BLaER1 (cell line): ENCODE results near the gene GCLC.
A peak's percentile ranks its signal among the peaks of the same experiment; 100 is the strongest.
"Not testable (repeated sequence)": the region's sequence is repeated elsewhere in the genome, so short reads cannot be mapped to it uniquely, and the experiment has no call there.

Experiments used
- H3K27ac ChIP-seq: shearing (Covaris generic); formaldehyde crosslinking; 2 replicates; pipeline ENCODE4 v1.8.1; 2022
- H3K27me3 ChIP-seq: shearing (Covaris generic); formaldehyde crosslinking; 2 replicates; pipeline ENCODE4 v1.8.1; 2022
- H3K36me3 ChIP-seq: shearing (Covaris generic); formaldehyde crosslinking; 2 replicates; pipeline ENCODE4 v1.8.1; 2022
- H3K4me1 ChIP-seq: shearing (Covaris generic); formaldehyde crosslinking; 2 replicates; pipeline ENCODE4 v1.8.1; 2022
- H3K4me2 ChIP-seq: shearing (Covaris generic); formaldehyde crosslinking; 2 replicates; pipeline ENCODE4 v1.8.1; 2022
- H3K4me3 ChIP-seq: shearing (Covaris generic); formaldehyde crosslinking; 2 replicates; pipeline ENCODE4 v1.8.1; 2022
- H3K9ac ChIP-seq: shearing (Covaris generic); formaldehyde crosslinking; 2 replicates; pipeline ENCODE4 v1.8.1; 2022
- H3K9me3 ChIP-seq: shearing (Covaris generic); formaldehyde crosslinking; 2 replicates; pipeline ENCODE4 v1.8.1; 2022
- H4K20me1 ChIP-seq: shearing (Covaris generic); formaldehyde crosslinking; 2 replicates; pipeline ENCODE4 v1.8.1; 2022
- Cebpa-rat ChIP-seq: shearing (Covaris generic); IDR thresholded peaks from 2 replicates; pipeline ENCODE4 v1.8.1; 2022

GCLC gene

GRCh38 chr6:53565886-53566285, 21.0 kb upstream of the GCLC start:
- Histone ChIP-seq H3K9me3 (peaks cover 21% of the 10 kb centered on the region), H3K27ac (no peak overlapping the region), H3K4me3 (no peak overlapping the region), H3K4me1 (no peaks in the 10 kb centered on the region), H4K20me1 (no peaks in the 10 kb centered on the region), H3K36me3 (no peaks in the 10 kb centered on the region), H3K9ac (no peak overlapping the region), H3K4me2 (no peak overlapping the region), H3K27me3 (no peaks in the 10 kb centered on the region)
- no peak for TF ChIP-seq Cebpa-rat

GRCh38 chr6:53564401-53565065, 19.6 kb upstream of the GCLC start:
- peaks cover 32% of the 10 kb centered on the region for H3K9me3 ChIP-seq
- no peak overlapping the region for H3K27ac ChIP-seq
- no peak overlapping the region for H3K9ac ChIP-seq
- no peak overlapping the region for H3K4me3 ChIP-seq
- TF ChIP-seq Cebpa-rat: no peak
- H3K4me2 ChIP-seq: no peak overlapping the region
- H4K20me1 ChIP-seq: no peaks in the 10 kb centered on the region
- H3K4me1 ChIP-seq: no peaks in the 10 kb centered on the region
- no peaks in the 10 kb centered on the region for H3K36me3 ChIP-seq
- no peaks in the 10 kb centered on the region for H3K27me3 ChIP-seq

GRCh38 chr6:53556986-53557715, 12.2 kb upstream of the GCLC start:
- H3K4me3 ChIP-seq: no peak overlapping the region
- no peaks in the 10 kb centered on the region for H4K20me1 ChIP-seq
- H3K36me3 ChIP-seq: no peaks in the 10 kb centered on the region
- TF ChIP-seq Cebpa-rat: no peak
- no peak overlapping the region for H3K4me2 ChIP-seq
- no peak overlapping the region for H3K27ac ChIP-seq
- no peak overlapping the region for H3K9ac ChIP-seq
- H3K4me1 ChIP-seq: no peaks in the 10 kb centered on the region
- H3K27me3 ChIP-seq: no peaks in the 10 kb centered on the region
- H3K9me3 ChIP-seq: peaks cover 68% of the 10 kb centered on the region

DNA sequence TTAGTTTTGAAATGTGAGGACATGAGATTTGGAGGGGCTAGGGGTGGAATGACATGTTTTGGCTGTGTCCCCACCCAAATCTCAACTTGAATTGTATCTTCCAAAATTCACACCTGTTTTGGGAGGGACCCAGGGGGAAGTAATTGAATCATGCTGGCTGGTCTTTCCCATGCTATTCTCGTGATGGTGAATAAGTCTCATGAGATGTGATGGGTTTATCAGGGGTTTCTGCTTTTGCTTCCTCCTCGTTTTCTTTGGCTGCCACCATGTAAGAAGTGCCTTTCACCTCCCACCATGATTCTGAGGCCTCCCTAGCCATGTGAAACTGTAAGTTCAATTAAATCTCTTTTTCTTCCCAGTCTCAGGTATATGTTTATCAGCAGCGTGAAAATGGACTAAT, 8.7 kb upstream of the GCLC start:
- not testable (repeated sequence) for H3K4me2 ChIP-seq, H3K4me1 ChIP-seq, H4K20me1 ChIP-seq, H3K27ac ChIP-seq, H3K4me3 ChIP-seq, H3K9ac ChIP-seq, H3K36me3 ChIP-seq, H3K27me3 ChIP-seq
- peaks cover 39% of the 10 kb centered on the region for H3K9me3 ChIP-seq

DNA sequence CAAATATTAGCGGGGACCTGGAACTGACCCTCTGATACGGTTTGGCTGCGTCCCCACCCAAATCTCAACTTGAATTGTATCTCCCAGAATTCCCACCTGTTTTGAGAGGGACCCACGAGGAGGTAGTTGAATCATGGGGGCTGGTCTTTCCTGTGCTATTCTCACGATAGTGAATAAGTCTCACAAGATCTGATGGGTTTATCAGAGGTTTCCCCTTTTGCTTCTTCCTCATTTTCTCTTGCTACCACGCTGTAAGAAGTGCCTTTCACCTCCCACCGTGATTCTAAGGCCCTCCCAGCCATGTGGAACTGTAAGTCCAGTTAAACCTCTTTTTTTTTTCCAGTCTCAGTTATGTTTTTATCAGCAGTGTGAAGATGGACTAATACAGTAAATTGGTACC, 6.8 kb upstream of the GCLC start:
- H3K36me3 ChIP-seq, H3K4me2 ChIP-seq, H3K27me3 ChIP-seq, H3K4me3 ChIP-seq, H4K20me1 ChIP-seq, H3K27ac ChIP-seq, H3K9ac ChIP-seq: not testable (repeated sequence)
- H3K9me3 ChIP-seq: peaks cover 20% of the 10 kb centered on the region
- H3K4me1 ChIP-seq: peaks cover 13% of the 10 kb centered on the region

DNA sequence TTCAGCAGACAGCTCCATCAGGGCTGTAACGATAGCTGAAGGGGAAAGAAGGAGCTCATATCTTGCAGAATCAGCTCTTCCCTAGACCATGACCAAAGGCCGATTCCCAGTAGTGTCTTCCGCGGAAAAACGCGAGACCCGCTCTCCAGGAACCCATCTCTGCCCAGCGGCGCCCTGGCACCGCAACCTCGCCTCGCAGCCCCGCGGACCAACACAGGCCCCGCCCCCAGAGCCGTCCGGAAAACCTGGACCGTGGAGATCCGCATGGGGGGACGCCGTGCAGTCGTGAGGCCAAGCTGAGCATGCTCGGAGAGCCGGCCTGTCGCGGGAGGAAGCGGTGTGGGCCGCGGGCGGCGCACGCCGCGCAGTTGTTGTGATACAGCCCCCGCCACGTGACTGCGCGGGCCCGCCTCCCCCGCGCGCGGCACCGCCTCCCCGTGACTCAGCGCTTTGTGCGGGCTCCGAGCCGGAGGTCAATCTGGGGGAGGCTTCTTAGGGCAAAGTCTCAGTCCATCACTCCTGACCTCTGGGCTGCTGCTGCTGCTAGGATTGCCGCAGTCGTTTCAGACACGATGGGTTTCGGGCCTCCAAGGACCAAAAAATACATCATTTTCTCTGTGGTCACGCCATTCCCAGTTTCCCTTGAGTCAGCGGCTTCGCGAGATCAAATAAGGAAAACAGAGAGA, 3.1 kb upstream of the GCLC start:
- H3K27me3 ChIP-seq: no peaks in the 10 kb centered on the region
- peaks cover 9% of the 10 kb centered on the region for H4K20me1 ChIP-seq
- no peaks in the 10 kb centered on the region for H3K36me3 ChIP-seq
- H3K9me3 ChIP-seq: peaks cover 6% of the 10 kb centered on the region; the same call in 1 of the 2 replicates
- peak overlapping the region; percentile 76 for H3K27ac ChIP-seq
- peak overlapping the region; percentile 71 for H3K4me3 ChIP-seq
- peak overlapping the region; percentile 68; the same call in 1 of the 2 replicates for H3K9ac ChIP-seq
- peaks cover 24% of the 10 kb centered on the region for H3K4me1 ChIP-seq
- TF ChIP-seq Cebpa-rat: no peak
- H3K4me2 ChIP-seq: peak overlapping the region; percentile 85

DNA sequence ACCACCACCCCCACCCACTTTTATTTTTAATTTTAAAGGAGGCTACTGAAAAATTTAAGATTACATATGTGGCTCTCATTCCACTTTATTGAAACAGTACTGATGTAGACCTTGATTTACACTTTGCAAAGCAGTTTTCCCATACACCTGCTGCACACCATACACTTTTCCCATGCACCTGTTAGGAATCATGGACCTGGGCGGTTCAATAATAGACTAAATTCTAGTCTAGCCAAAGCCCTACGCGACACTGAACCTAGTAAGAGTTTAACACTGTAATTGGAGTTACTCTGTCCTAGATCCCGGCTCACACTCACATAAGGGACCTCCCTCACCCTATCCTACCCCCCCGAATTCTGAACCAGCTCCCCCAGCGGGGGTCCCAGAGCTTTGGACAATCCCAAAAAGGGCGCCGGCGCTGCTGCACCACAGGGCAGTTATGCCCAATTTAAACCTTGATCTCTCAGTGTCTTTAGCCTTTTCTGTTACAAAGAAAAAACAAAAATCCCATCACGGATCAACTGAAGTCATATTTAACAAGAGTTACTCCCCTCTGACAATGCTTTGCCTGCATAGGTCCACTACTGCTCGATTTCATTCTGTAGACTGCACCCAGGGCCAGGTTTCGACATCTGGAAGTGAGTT, 2.4 kb upstream of the GCLC start:
- H3K4me1 ChIP-seq: peaks cover 30% of the 10 kb centered on the region
- H3K27ac ChIP-seq: no peak overlapping the region; the same call in 1 of the 2 replicates
- peak overlapping the region; percentile 85 for H3K4me2 ChIP-seq
- H3K4me3 ChIP-seq: peak overlapping the region; percentile 71
- H3K27me3 ChIP-seq: no peaks in the 10 kb centered on the region
- peak overlapping the region; percentile 68; the same call in 1 of the 2 replicates for H3K9ac ChIP-seq
- H3K9me3 ChIP-seq: no peaks in the 10 kb centered on the region
- TF ChIP-seq Cebpa-rat: no peak
- H3K36me3 ChIP-seq: no peaks in the 10 kb centered on the region
- H4K20me1 ChIP-seq: peaks cover 16% of the 10 kb centered on the region

DNA sequence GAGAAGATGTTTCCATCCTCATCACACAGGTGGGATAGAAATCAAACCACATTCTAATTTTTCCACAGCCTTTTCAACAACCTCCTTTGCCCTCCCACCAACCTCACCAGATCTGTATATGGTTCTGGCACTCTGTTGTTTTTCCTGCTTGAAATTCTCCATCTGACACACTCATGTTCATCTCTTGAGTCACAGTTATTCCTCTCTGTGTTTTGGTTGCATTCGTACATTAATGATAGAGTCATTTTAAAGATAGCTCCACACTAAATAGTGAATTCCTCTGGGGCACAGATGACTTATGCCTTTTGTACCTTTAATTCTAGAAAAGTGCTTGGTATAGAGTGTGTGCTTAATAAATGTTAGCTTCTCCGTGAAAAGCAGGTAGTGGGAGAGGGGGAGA, 1.4 kb upstream of the GCLC start:
- Histone ChIP-seq H3K4me2 (no peak overlapping the region), H4K20me1 (peaks cover 22% of the 10 kb centered on the region), H3K36me3 (no peaks in the 10 kb centered on the region), H3K27me3 (no peaks in the 10 kb centered on the region), H3K4me1 (peaks cover 34% of the 10 kb centered on the region), H3K9me3 (no peaks in the 10 kb centered on the region), H3K4me3 (no peak overlapping the region), H3K27ac (no peak overlapping the region), H3K9ac (no peak overlapping the region)
- no peak for TF ChIP-seq Cebpa-rat

- peak overlapping the region; percentile 84 for H3K4me3 ChIP-seq
- peaks cover 40% of the 10 kb centered on the region for H4K20me1 ChIP-seq
- peaks cover 16% of the 10 kb centered on the region for H3K36me3 ChIP-seq
- no peak for TF ChIP-seq Cebpa-rat
- H3K27me3 ChIP-seq: no peaks in the 10 kb centered on the region
- no peaks in the 10 kb centered on the region for H3K9me3 ChIP-seq
- peak overlapping the region; percentile 91 for H3K9ac ChIP-seq
- peak overlapping the region; percentile 83 for H3K27ac ChIP-seq
- peak overlapping the region; percentile 94 for H3K4me2 ChIP-seq
- H3K4me1 ChIP-seq: peaks cover 34% of the 10 kb centered on the region
These were observed 758 bp downstream of the GCLC start for GRCh38 chr6:53544217-53544469.
